HEK293 (cell line): ENCODE measurements around the gene SPRR4.

Experiments
- CTCF ChIA-PET: fragments of 350-600 bp; formaldehyde crosslinking; extraction: SDS; loops from one replicate; lab custom pipeline; 2021; ENCODE audit warnings: antibody characterized with exemption; lab: Yijun Ruan, JAX
- POLR2A ChIA-PET: fragments of 300-600 bp; formaldehyde crosslinking; extraction: SDS; loops from one replicate; lab custom pipeline; 2020; ENCODE audit warnings: antibody characterized with exemption, inconsistent platforms; lab: Yijun Ruan, JAX
- H3K27ac ChIP-seq: fragments of 200-500 bp; sonication (Bioruptor generic); 2 replicates; pipeline ENCODE4 v1.5.1; 2014; ENCODE audit warnings: low read depth, low read length, control low read depth, inconsistent platforms; ENCODE audit errors: extremely low read depth
- H3K36me3 ChIP-seq, 2 experiments: fragments of 200-500 bp in 1 of 2; sonication (Bioruptor generic) in 1 of 2; 1 replicate in 1 of 2; 2 replicates in 1 of 2; pipeline ENCODE4 v1.5.1; 2014 to 2017; ENCODE audit warnings: inconsistent platforms in 2 of 2, low read length in 2 of 2; ENCODE audit not compliant: control insufficient read depth in 2 of 2, insufficient read depth in 1 of 2
- H3K4me1 ChIP-seq: fragments of 200-500 bp; sonication (Bioruptor generic); 2 replicates; pipeline ENCODE4 v1.5.1; 2014; ENCODE audit warnings: mild to moderate bottlenecking, low read length, inconsistent platforms; ENCODE audit not compliant: control insufficient read depth, insufficient read depth
- H3K4me3 ChIP-seq: 2 replicates; pipeline ENCODE4 v1.5.1; 2011; ENCODE audit warnings: low read depth, mild to moderate bottlenecking, control low read depth, low read length, moderate library complexity
- H3K9me3 ChIP-seq: fragments of 200-500 bp; sonication (Bioruptor generic); 2 replicates; pipeline ENCODE4 v1.5.1; 2014; ENCODE audit warnings: low read depth, low read length, inconsistent platforms; ENCODE audit not compliant: control insufficient read depth, insufficient read depth
- BCL11B ChIP-seq: fragments of 450-650 bp; formaldehyde crosslinking; IDR thresholded peaks from 2 replicates; pipeline ENCODE4 v1.5.1; 2016; ENCODE audit warnings: low read depth, missing biosample characterization, missing genetic modification characterization
- EGR2 ChIP-seq: fragments of 450-650 bp; formaldehyde crosslinking; IDR thresholded peaks from 2 replicates; pipeline ENCODE4 v1.5.1; 2016; ENCODE audit warnings: low read depth, missing biosample characterization, missing genetic modification characterization
- GLIS1 ChIP-seq: fragments of 450-650 bp; formaldehyde crosslinking; IDR thresholded peaks from 2 replicates; pipeline ENCODE4 v1.5.1; 2016; ENCODE audit warnings: missing biosample characterization, missing genetic modification characterization
- KLF16 ChIP-seq: fragments of 450-650 bp; formaldehyde crosslinking; IDR thresholded peaks from 2 replicates; pipeline ENCODE4 v1.5.1; 2017; ENCODE audit warnings: missing biosample characterization, missing genetic modification characterization
- KLF7 ChIP-seq: fragments of 450-650 bp; formaldehyde crosslinking; IDR thresholded peaks from 2 replicates; pipeline ENCODE4 v1.5.1; 2016; ENCODE audit warnings: missing biosample characterization, missing genetic modification characterization, borderline replicate concordance
- MEIS1 ChIP-seq: sonication (generic); formaldehyde crosslinking; IDR thresholded peaks from 2 replicates; pipeline ENCODE4 v1.8.1; 2022; ENCODE audit warnings: missing genetic modification reagents, mild to moderate bottlenecking, borderline replicate concordance
- OSR2 ChIP-seq: fragments of 450-650 bp; formaldehyde crosslinking; IDR thresholded peaks from 2 replicates; pipeline ENCODE4 v1.5.1; 2016; ENCODE audit warnings: missing biosample characterization, missing genetic modification characterization
- REPIN1 ChIP-seq: fragments of 450-650 bp; formaldehyde crosslinking; IDR thresholded peaks from 2 replicates; pipeline ENCODE4 v1.5.1; 2017; ENCODE audit warnings: missing biosample characterization, missing genetic modification characterization, low read depth
- SCRT1 ChIP-seq: fragments of 450-650 bp; formaldehyde crosslinking; IDR thresholded peaks from 2 replicates; pipeline ENCODE4 v1.5.1; 2016; ENCODE audit warnings: missing biosample characterization, missing genetic modification characterization, borderline replicate concordance
- ZBTB10 ChIP-seq: fragments of 450-650 bp; formaldehyde crosslinking; IDR thresholded peaks from 2 replicates; pipeline ENCODE4 v1.5.1; 2016; ENCODE audit warnings: missing biosample characterization, missing genetic modification characterization
- ZBTB8A ChIP-seq: fragments of 450-650 bp; formaldehyde crosslinking; IDR thresholded peaks from 2 replicates; pipeline ENCODE4 v1.5.1; 2016; ENCODE audit warnings: missing biosample characterization, missing genetic modification characterization
- ZNF2 ChIP-seq: fragments of 450-650 bp; formaldehyde crosslinking; IDR thresholded peaks from 2 replicates; pipeline ENCODE4 v1.5.1; 2016; ENCODE audit warnings: missing biosample characterization, missing genetic modification characterization
- ZNF24 ChIP-seq: fragments of 450-650 bp; formaldehyde crosslinking; IDR thresholded peaks from 2 replicates; pipeline ENCODE4 v1.5.1; 2016; ENCODE audit warnings: missing biosample characterization, missing genetic modification characterization
- ZNF416 ChIP-seq: fragments of 450-650 bp; formaldehyde crosslinking; IDR thresholded peaks from 2 replicates; pipeline ENCODE4 v1.5.1; 2016; ENCODE audit warnings: missing biosample characterization, missing genetic modification characterization
- ZNF433 ChIP-seq: fragments of 450-650 bp; formaldehyde crosslinking; IDR thresholded peaks from 2 replicates; pipeline ENCODE4 v1.5.1; 2016; ENCODE audit warnings: missing biosample characterization, missing genetic modification characterization, low read depth
- ZNF488 ChIP-seq: fragments of 450-650 bp; formaldehyde crosslinking; IDR thresholded peaks from 2 replicates; pipeline ENCODE4 v1.5.1; 2016; ENCODE audit warnings: missing biosample characterization, missing genetic modification characterization
- ZNF548 ChIP-seq: fragments of 450-650 bp; formaldehyde crosslinking; IDR thresholded peaks from 2 replicates; pipeline ENCODE4 v1.5.1; 2016; ENCODE audit warnings: missing biosample characterization, missing genetic modification characterization
- ZNF560 ChIP-seq: fragments of 450-650 bp; formaldehyde crosslinking; IDR thresholded peaks from 2 replicates; pipeline ENCODE4 v1.5.1; 2017; ENCODE audit warnings: missing biosample characterization, missing genetic modification characterization, borderline replicate concordance
- ZNF585B ChIP-seq: fragments of 450-650 bp; formaldehyde crosslinking; IDR thresholded peaks from 2 replicates; pipeline ENCODE4 v1.5.1; 2016; ENCODE audit warnings: missing biosample characterization, missing genetic modification characterization
- ZNF629 ChIP-seq: fragments of 450-650 bp; formaldehyde crosslinking; IDR thresholded peaks from 2 replicates; pipeline ENCODE4 v1.5.1; 2017; ENCODE audit warnings: missing biosample characterization, missing genetic modification characterization
- ZNF707 ChIP-seq: fragments of 450-650 bp; formaldehyde crosslinking; IDR thresholded peaks from 2 replicates; pipeline ENCODE4 v1.5.1; 2016; ENCODE audit warnings: missing biosample characterization, missing genetic modification characterization
- ZNF76 ChIP-seq: fragments of 450-650 bp; formaldehyde crosslinking; IDR thresholded peaks from 2 replicates; pipeline ENCODE4; 2016; ENCODE audit warnings: low read depth, missing biosample characterization, missing genetic modification characterization, borderline replicate concordance
- ZNF785 ChIP-seq: fragments of 450-650 bp; formaldehyde crosslinking; IDR thresholded peaks from 2 replicates; pipeline ENCODE4 v1.5.1; 2016; ENCODE audit warnings: missing biosample characterization, missing genetic modification characterization
- ZSCAN16 ChIP-seq: fragments of 450-650 bp; formaldehyde crosslinking; IDR thresholded peaks from 2 replicates; pipeline ENCODE4 v1.5.1; 2016; ENCODE audit warnings: missing biosample characterization, missing genetic modification characterization
- ZSCAN23 ChIP-seq: fragments of 450-650 bp; formaldehyde crosslinking; IDR thresholded peaks from 2 replicates; pipeline ENCODE4 v1.5.1; 2016; ENCODE audit warnings: missing biosample characterization, missing genetic modification characterization

Gene SPRR4

DNA sequence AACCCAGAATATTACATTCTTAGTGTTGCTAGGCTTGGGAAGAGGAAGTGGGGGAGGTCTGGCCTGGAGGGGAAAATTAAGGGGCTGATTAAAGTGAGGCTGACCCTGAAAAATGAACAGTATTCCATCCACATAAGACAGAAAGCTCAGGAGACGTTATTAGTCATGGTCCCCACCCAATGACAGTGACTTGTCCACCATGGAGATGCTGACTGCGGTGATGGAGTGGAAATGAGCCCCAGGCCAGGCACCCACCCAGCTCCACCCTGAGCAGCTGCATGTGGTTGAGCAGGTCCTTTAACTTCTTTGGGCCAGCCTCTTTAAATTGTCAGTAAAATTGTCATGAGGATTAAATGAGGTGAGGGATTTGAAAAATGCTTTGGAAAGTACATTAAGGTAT is 1.4 kb upstream of the SPRR4 start (continued):
- no peak for TF ChIP-seq ZBTB8A (tag by site-specific recombination)
- TF ChIP-seq OSR2 (tag by site-specific recombination): no peak
- no peak for TF ChIP-seq ZSCAN16 (tag by site-specific recombination)
- no peak for TF ChIP-seq MEIS1
- TF ChIP-seq ZNF76 (tag by site-specific recombination): no peak
- TF ChIP-seq ZNF548 (tag by site-specific recombination): no peak
- no peak for TF ChIP-seq KLF7 (tag by site-specific recombination)
- no peak for TF ChIP-seq ZNF629 (tag by site-specific recombination)
- no peak for TF ChIP-seq BCL11B (tag by site-specific recombination)
- no peak for TF ChIP-seq ZNF785 (tag by site-specific recombination)

DNA sequence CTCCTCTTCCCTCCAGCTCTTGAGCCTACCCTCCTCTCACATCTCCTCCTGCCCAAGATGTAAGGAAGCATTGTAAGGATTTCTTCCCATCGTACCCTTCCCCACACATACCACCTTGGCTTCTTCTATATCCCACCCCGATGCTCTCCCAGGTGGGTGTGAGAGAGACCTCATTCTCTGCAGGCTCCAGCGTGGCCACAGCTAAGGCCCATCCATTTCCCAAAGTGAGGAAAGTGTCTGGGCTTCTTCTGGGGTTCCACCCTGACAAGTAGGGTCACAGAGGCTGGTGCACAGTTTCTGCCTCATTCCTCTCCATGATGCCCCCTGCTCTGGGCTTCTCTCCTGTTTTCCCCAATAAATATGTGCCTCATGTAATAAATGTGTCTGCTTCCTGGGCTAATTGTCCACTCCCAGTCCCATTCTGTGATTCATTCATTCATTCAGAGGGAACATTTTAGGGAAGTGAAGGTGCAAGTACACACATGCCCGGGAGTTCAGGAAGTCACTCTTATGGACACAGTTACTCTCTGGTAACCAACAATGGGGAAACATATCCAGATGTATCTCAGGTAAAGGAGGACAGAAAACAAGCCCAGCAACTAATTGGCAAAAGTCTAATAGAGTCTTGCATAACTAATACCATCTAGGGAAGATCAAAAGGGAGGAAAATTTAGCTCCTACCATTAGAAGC is 1.9 kb downstream of the SPRR4 start:
- TF ChIP-seq GLIS1 (tag by site-specific recombination) (no peak), ZNF560 (tag by site-specific recombination) (no peak), ZSCAN23 (tag by site-specific recombination) (no peak), ZNF585B (no peak), SCRT1 (tag by site-specific recombination) (no peak), ZNF488 (tag by site-specific recombination) (no peak), KLF16 (no peak), ZNF433 (no peak), REPIN1 (tag by site-specific recombination) (no peak), ZNF707 (tag by site-specific recombination) (no peak), ZBTB10 (no peak), ZNF416 (no peak), ZNF24 (tag by site-specific recombination) (no peak), EGR2 (tag by site-specific recombination) (no peak), ZNF2 (tag by site-specific recombination) (no peak)
- no peaks in the 10 kb centered on the region for H3K36me3 ChIP-seq
- H3K4me3 ChIP-seq: no peak overlapping the region
- CTCF ChIA-PET: no interaction called here
- POLR2A ChIA-PET: no interaction called here
- no peaks in the 10 kb centered on the region for H3K4me1 ChIP-seq
- H3K27ac ChIP-seq: no peak overlapping the region
- H3K9me3 ChIP-seq: no peaks in the 10 kb centered on the region
